Transverse colon (tissue), 4 donors: ENCODE measurements around the gene IL18R1.

Experiments used
- CTCF ChIP-seq, 5 experiments: fragments of 200-600 bp in 3 of 5; fragments of 450-650 bp in 2 of 5; sonication (generic) in 3 of 5; IDR thresholded peaks; 1 replicate in 2 of 5; 2 replicates in 3 of 5; pipeline ENCODE4 v1.5.1; 2016 to 2017; ENCODE audit warnings: antibody characterized with exemption in 5 of 5, inconsistent platforms in 3 of 5, mild to moderate bottlenecking in 2 of 5, moderate library complexity in 1 of 5
- EP300 ChIP-seq: sonication (generic); formaldehyde crosslinking; IDR thresholded peaks from one replicate; pipeline ENCODE4 v1.6.1; 2017; ENCODE audit warnings: antibody characterized with exemption, low read depth
- POLR2AphosphoS5 ChIP-seq, 3 donors: sonication (generic); formaldehyde crosslinking; IDR thresholded peaks; one replicate each; pipeline ENCODE4 v1.6.1; 2016; ENCODE audit warnings: antibody characterized with exemption in 3 of 3

GRCh38 chr2:102337012-102337411 lies 18.6 kb upstream of the IL18R1 start:
- TF ChIP-seq CTCF (IDR thresholded peaks at IDR 0.05): no peak
- TF ChIP-seq EP300: no peak
- TF ChIP-seq POLR2AphosphoS5 (IDR thresholded peaks at IDR 0.05): no peak
